GM12801 (cell line): ENCODE data around the gene FLNC.

Source experiments
- TF ChIP-seq, protein P1 (sequence below): IDR thresholded peaks from one replicate; pipeline ENCODE4 v1.5.1; 2011; ENCODE audit warnings: control low read depth; ENCODE audit not compliant: insufficient read length; ENCODE audit errors: extremely low read depth

Gene FLNC, protein sequence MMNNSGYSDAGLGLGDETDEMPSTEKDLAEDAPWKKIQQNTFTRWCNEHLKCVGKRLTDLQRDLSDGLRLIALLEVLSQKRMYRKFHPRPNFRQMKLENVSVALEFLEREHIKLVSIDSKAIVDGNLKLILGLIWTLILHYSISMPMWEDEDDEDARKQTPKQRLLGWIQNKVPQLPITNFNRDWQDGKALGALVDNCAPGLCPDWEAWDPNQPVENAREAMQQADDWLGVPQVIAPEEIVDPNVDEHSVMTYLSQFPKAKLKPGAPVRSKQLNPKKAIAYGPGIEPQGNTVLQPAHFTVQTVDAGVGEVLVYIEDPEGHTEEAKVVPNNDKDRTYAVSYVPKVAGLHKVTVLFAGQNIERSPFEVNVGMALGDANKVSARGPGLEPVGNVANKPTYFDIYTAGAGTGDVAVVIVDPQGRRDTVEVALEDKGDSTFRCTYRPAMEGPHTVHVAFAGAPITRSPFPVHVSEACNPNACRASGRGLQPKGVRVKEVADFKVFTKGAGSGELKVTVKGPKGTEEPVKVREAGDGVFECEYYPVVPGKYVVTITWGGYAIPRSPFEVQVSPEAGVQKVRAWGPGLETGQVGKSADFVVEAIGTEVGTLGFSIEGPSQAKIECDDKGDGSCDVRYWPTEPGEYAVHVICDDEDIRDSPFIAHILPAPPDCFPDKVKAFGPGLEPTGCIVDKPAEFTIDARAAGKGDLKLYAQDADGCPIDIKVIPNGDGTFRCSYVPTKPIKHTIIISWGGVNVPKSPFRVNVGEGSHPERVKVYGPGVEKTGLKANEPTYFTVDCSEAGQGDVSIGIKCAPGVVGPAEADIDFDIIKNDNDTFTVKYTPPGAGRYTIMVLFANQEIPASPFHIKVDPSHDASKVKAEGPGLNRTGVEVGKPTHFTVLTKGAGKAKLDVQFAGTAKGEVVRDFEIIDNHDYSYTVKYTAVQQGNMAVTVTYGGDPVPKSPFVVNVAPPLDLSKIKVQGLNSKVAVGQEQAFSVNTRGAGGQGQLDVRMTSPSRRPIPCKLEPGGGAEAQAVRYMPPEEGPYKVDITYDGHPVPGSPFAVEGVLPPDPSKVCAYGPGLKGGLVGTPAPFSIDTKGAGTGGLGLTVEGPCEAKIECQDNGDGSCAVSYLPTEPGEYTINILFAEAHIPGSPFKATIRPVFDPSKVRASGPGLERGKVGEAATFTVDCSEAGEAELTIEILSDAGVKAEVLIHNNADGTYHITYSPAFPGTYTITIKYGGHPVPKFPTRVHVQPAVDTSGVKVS (N-terminal part only)

DNA sequence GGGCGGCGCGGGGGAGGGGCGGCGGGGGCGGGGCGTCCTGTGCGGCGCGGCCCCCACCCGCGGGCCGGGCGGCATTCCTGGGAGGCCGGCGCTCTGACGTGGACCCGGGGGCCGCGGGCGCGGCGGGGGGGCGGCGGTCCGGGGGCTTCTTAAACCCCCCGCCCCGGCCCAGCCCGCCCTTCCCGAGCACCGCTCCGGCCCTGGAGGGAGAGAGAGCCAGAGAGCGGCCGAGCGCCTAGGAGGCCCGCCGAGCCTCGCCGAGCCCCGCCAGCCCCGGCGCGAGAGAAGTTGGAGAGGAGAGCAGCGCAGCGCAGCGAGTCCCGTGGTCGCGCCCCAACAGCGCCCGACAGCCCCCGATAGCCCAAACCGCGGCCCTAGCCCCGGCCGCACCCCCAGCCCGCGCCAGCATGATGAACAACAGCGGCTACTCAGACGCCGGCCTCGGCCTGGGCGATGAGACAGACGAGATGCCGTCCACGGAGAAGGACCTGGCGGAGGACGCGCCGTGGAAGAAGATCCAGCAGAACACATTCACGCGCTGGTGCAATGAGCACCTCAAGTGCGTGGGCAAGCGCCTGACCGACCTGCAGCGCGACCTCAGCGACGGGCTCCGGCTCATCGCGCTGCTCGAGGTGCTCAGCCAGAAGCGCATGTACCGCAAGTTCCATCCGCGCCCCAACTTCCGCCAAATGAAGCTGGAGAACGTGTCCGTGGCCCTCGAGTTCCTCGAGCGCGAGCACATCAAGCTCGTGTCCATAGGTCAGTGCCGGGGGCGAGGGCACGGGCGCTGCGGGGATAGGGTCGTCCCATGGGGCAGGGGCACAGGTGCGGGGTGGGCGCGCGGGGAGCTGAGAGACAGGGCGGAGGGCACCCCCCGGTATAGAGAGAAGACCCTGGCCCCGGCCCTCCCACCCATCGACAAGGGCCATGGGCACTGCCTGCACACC lies at the start of gene FLNC:
TSS of gene FLNC (plus strand) at position 176 of the 947 bp plus-strand sequence. CDS start at position 408, 232 bp downstream.
- TF ChIP-seq, protein P1, sequence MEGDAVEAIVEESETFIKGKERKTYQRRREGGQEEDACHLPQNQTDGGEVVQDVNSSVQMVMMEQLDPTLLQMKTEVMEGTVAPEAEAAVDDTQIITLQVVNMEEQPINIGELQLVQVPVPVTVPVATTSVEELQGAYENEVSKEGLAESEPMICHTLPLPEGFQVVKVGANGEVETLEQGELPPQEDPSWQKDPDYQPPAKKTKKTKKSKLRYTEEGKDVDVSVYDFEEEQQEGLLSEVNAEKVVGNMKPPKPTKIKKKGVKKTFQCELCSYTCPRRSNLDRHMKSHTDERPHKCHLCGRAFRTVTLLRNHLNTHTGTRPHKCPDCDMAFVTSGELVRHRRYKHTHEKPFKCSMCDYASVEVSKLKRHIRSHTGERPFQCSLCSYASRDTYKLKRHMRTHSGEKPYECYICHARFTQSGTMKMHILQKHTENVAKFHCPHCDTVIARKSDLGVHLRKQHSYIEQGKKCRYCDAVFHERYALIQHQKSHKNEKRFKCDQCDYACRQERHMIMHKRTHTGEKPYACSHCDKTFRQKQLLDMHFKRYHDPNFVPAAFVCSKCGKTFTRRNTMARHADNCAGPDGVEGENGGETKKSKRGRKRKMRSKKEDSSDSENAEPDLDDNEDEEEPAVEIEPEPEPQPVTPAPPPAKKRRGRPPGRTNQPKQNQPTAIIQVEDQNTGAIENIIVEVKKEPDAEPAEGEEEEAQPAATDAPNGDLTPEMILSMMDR, result no peak

DNA sequence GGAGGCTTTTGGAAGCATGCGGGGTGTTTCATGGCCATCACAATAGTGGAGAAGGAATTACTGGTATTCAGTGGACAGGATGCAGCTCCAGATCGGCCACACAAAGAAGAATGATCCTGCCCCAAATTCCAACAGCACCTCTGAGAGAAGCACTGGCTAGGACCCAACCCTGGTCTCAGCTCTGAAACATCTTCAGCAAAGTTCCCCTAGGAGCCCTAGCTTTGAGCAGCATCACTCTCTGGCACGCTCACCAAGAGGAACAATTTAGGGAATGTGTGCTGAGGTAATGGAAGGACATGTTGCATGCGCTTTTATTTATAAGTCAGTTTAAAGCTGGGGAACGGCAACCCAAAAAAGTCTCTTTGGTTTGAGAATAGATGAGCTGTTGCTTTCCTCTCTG lies 49.1 kb upstream of the FLNC start:
- TF ChIP-seq, protein P1, result no peak

DNA sequence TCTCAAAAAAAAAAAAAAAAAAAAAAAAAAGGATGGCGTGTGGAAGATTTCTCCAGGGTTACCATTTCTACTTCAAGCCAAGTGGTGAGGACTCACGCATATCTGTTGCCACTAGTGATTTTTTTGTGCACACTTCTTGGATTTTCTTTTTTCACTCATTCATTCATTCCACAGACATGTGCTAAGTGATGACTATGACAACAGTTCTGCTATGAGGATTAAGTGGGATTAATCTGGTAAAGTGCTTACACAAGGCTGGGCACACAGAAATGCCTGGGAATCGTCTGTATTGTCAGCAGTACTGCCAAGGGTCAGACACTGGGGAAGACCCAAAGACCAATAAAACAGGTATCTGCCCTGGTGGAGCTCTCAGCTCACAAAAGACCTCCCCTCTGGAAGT lies 48.4 kb upstream of the FLNC start:
- TF ChIP-seq, protein P1, result no peak

DNA sequence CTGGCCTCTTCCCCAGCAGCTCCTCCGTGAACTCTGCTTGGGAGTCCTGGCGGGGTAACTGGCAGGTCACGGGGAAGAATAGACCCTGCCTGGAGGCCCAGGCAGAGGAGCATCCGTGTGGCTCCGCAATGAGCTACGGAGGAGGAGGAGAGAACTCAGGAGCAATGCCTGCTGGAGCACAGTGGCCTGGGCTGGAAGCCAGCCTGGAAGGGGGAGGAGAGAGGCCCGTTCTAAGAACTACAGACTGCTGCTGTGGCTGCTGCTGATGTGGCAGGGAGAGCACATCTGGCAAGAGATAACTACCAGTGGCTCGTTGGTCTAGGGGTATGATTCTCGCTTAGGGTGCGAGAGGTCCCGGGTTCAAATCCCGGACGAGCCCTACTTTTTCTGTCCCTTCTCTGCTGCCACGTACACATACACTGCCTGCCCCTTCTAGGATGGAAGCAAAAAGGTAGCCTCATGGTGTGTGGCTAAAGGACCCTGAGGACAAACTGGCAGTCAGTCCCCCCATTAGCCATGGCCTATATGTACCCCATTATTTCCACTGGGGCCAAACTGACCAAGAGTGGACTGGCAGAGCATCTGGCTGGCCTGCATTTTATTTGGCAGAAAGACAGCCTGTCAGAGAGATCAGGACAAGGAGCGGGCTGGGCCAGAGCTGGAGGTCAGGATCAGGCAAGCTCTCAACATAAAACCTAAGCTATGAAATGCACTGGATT lies 46.9 kb upstream of the FLNC start:
- TF ChIP-seq, protein P1, result no peak

DNA sequence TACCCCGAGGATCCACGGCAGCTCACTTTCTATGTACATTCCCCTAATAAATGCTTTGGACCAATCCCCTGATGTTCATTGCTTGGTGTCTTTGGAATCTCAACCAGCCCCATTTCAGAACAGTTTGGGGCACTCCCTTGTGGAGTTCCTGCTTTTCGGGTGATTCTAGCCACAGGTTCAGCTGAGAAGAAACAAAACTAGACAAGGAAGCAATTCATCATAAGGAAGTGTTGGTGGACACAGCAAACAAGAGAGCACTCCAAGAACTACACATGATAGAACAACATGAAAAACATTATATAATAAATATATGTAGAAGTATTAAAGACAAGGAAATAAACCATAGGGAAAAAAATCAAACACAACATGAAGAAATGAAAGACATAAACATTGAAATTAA lies 44.5 kb upstream of the FLNC start:
- TF ChIP-seq, protein P1, result no peak
